ENCODE results near the gene WDR7. TPM values are rescaled to one million over a fixed set of nuclear protein-coding genes. Genes with fewer than 3 reads are reported as not detected.

The WDR7 gene
- total RNA-seq, 1 experiment from 2014 or later, result 11.5 TPM

DNA sequence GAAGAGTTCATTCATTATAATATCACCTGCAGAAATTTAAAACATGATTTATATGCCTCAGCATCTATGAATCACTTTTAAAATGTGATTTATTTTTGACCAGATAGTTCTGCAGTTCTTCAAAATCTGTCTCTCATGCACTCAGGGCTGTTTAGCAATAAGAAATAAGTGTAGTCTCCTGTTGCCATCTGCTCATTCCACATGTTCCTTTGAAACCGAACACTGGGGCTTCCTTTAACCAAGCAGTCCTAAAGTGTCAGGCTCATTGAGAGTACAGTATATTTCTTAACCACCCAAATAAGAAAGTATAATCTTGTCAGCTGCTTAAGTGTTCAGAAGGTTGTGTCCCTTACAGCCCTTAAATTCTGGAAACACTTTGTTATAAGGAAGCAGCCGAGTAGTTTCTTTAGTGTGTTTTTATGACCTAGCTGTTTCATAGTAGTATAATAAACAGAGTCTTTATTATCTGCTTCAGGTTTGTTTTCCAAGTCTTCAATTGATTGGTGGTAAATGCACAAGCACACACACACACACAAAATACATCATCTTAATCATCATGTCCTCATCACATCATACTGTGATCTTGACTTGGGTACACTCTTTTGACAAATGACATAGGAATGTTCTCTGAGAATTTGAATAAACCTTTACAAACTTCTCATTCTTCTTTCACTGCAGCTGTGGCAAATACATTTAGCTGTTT, 10.4 kb downstream of the WDR7 start:
- H2AFZ ChIP-seq (ENCODE audit: low read depth, low read length, poor library complexity, severe bottlenecking), result no peak overlapping the region
- no peak overlapping the region for H3K27ac ChIP-seq (ENCODE audit: low read depth, low read length)
- H3K9me3 ChIP-seq (ENCODE audit: control insufficient read depth in 1 of 2, insufficient read depth in 1 of 2, low read depth in 1 of 2, low read length in 2 of 2), result no peaks in the 10 kb centered on the region
- TF ChIP-seq JUND (IDR thresholded peaks at IDR 0.05) (no peak), SP1 (IDR thresholded peaks at IDR 0.05; ENCODE audit: low read depth) (no peak), POLR2AphosphoS5 (IDR thresholded peaks at IDR 0.05; ENCODE audit: low read depth, low read length) (no peak), ZFX (IDR thresholded peaks at IDR 0.05) (no peak), RAD21 (IDR thresholded peaks at IDR 0.05; ENCODE audit: low read depth) (no peak), YY1 (IDR thresholded peaks at IDR 0.05; ENCODE audit: extremely low read depth, insufficient replicate concordance, low read depth, low read length) (no peak), CEBPB (IDR thresholded peaks at IDR 0.05; ENCODE audit: low read depth) (no peak), FOSL1 (IDR thresholded peaks at IDR 0.05; ENCODE audit: low read depth) (no peak), POLR2A (IDR thresholded peaks at IDR 0.05; ENCODE audit: borderline replicate concordance, extremely low read depth, insufficient read depth, insufficient read length) (no peak), EZH2 (IDR thresholded peaks at IDR 0.05) (no peak)
- TF ChIP-seq, protein P1, sequence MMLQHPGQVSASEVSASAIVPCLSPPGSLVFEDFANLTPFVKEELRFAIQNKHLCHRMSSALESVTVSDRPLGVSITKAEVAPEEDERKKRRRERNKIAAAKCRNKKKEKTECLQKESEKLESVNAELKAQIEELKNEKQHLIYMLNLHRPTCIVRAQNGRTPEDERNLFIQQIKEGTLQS (IDR thresholded peaks at IDR 0.05), result no peak
- TF ChIP-seq, protein P2, sequence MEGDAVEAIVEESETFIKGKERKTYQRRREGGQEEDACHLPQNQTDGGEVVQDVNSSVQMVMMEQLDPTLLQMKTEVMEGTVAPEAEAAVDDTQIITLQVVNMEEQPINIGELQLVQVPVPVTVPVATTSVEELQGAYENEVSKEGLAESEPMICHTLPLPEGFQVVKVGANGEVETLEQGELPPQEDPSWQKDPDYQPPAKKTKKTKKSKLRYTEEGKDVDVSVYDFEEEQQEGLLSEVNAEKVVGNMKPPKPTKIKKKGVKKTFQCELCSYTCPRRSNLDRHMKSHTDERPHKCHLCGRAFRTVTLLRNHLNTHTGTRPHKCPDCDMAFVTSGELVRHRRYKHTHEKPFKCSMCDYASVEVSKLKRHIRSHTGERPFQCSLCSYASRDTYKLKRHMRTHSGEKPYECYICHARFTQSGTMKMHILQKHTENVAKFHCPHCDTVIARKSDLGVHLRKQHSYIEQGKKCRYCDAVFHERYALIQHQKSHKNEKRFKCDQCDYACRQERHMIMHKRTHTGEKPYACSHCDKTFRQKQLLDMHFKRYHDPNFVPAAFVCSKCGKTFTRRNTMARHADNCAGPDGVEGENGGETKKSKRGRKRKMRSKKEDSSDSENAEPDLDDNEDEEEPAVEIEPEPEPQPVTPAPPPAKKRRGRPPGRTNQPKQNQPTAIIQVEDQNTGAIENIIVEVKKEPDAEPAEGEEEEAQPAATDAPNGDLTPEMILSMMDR (IDR thresholded peaks at IDR 0.05 in 2 of 3, conservative IDR thresholded peaks at IDR 0.05 in 1 of 3; ENCODE audit: borderline replicate concordance in 1 of 3, insufficient read depth in 1 of 3, low read depth in 2 of 3, low read length in 2 of 3), result no peak
- no peaks in the 10 kb centered on the region for H4K20me1 ChIP-seq (ENCODE audit: insufficient read depth)
- no peak for ATAC-seq
- no peaks in the 10 kb centered on the region; the same call in 1 of the 2 replicates for H3K79me2 ChIP-seq (ENCODE audit: insufficient read depth, low read length)
- no peaks in the 10 kb centered on the region for H3K4me1 ChIP-seq (ENCODE audit: control insufficient read depth in 1 of 2, insufficient read depth in 2 of 2, low read length in 2 of 2)
- H3K9me2 ChIP-seq (ENCODE audit: insufficient read depth), result no peaks in the 10 kb centered on the region
- H3K4me3 ChIP-seq (replicated peaks in 1 of 2; ENCODE audit: low read depth in 1 of 2, low read length in 2 of 2), result no peak overlapping the region
- POLR2A ChIA-PET, result no interaction called here
- H3K9ac ChIP-seq (ENCODE audit: low read length), result no peak overlapping the region
- DNase-seq (ENCODE audit: low read depth, low spot score), result no peak
- RAD21 ChIA-PET (ENCODE audit: low non-redundant PET in 1 of 2, low total read pairs in 2 of 2, uncharacterized antibody in 2 of 2, unreplicated experiment in 2 of 2), result no interaction called here
- no peaks in the 10 kb centered on the region for H3K27me3 ChIP-seq (ENCODE audit: insufficient read depth, low read length)
- BruUV-seq (replicated peaks), result no TSS peak
- intact Hi-C loops (cut with micrococcal nuclease), result no loop called here
- H3K4me2 ChIP-seq (ENCODE audit: low read length), result no peak overlapping the region
- no peaks in the 10 kb centered on the region for H3K36me3 ChIP-seq (ENCODE audit: control insufficient read depth in 1 of 2, insufficient read depth in 2 of 2, low read length in 2 of 2)
- CTCF ChIA-PET, result no interaction called here
